H1 (cell line): ENCODE data around the gene FHOD1. TPM values are rescaled to one million over a fixed set of nuclear protein-coding genes. Genes with fewer than 3 reads are reported as not detected.

Experiments used
- CTCF ChIA-PET: fragments of 300-600 bp; sonication (Branson Sonifier 250); formaldehyde crosslinking; loops from one replicate; lab custom pipeline; 2021; ENCODE audit not compliant: partially characterized antibody; lab: Charles Lee
- POLR2A ChIA-PET: fragments of 300-600 bp; sonication (Branson Sonifier 250); formaldehyde crosslinking; loops from one replicate; lab custom pipeline; 2021; ENCODE audit warnings: inconsistent platforms; ENCODE audit not compliant: partially characterized antibody; lab: Charles Lee
- DNase-seq, 2 experiments: peaks; one replicate each; pipeline versions ENCODE4 v3.0.0 to v3.0.0-alpha.2; 2010 to 2022; ENCODE audit warnings: low spot score in 2 of 2, low read depth in 1 of 2, mixed read lengths in 1 of 2
- FAIRE-seq: peaks from 2 replicates; lab custom pipeline; 2011; peaks lifted over from hg19 to GRCh38; lab: Jason Lieb, UNC
- H2AFZ ChIP-seq: 2 replicates; pipeline ENCODE4 v1.8.1; 2012; ENCODE audit warnings: low read length, inconsistent platforms
- H2AK5ac ChIP-seq: 2 replicates; pipeline ENCODE4 v1.6.1; 2013; ENCODE audit warnings: low read depth, low read length
- H2BK120ac ChIP-seq: replicated peaks from 2 replicates; pipeline ENCODE3; 2013; ENCODE audit warnings: low read depth, low read length, inconsistent platforms
- H2BK12ac ChIP-seq: 2 replicates; pipeline ENCODE4 v1.6.1; 2013; ENCODE audit warnings: low read depth, low read length
- H2BK15ac ChIP-seq: 2 replicates; pipeline ENCODE4 v1.6.1; 2013; ENCODE audit warnings: low read length
- H2BK20ac ChIP-seq: 2 replicates; pipeline ENCODE4 v1.6.1; 2013; ENCODE audit warnings: low read length
- H2BK5ac ChIP-seq: 2 replicates; pipeline ENCODE4 v1.6.1; 2013; ENCODE audit warnings: low read depth, low read length
- H3K14ac ChIP-seq: 2 replicates; pipeline ENCODE4 v1.6.1; 2013; ENCODE audit warnings: inconsistent platforms; ENCODE audit not compliant: insufficient read length
- H3K18ac ChIP-seq: 2 replicates; pipeline ENCODE4 v1.6.1; 2013; ENCODE audit warnings: low read length; ENCODE audit errors: extremely low read depth
- H3K23ac ChIP-seq: 2 replicates; pipeline ENCODE4 v1.6.1; 2013; ENCODE audit warnings: inconsistent platforms; ENCODE audit not compliant: insufficient read length
- H3K23me2 ChIP-seq: 2 replicates; pipeline ENCODE4 v1.6.1; 2013; ENCODE audit warnings: low read depth, low read length
- H3K27ac ChIP-seq: 2 replicates; pipeline ENCODE4 v1.6.1; 2011; ENCODE audit warnings: low read depth, low read length, inconsistent platforms
- H3K27me3 ChIP-seq, 4 experiments: replicated peaks in 1 of 4; 1 replicate in 1 of 4; 2 replicates in 3 of 4; pipeline versions ENCODE4 v1.6.1 to v1.8.1; 2011 to 2013; ENCODE audit warnings: low read length in 3 of 4, mild to moderate bottlenecking in 3 of 4, inconsistent platforms in 2 of 4, mixed read lengths in 2 of 4, moderate library complexity in 1 of 4; ENCODE audit not compliant: control insufficient read depth in 3 of 4, insufficient read depth in 3 of 4; ENCODE audit errors: extremely low read depth in 1 of 4
- H3K36me3 ChIP-seq, 4 experiments: 2 replicates each; pipeline versions ENCODE4 v1.6.1 to v1.8.1; 2011 to 2013; ENCODE audit warnings: mild to moderate bottlenecking in 4 of 4, low read length in 3 of 4, moderate library complexity in 2 of 4, control low read depth in 1 of 4, inconsistent platforms in 1 of 4; ENCODE audit not compliant: insufficient read depth in 4 of 4, control insufficient read depth in 2 of 4
- H3K4ac ChIP-seq: replicated peaks from 2 replicates; pipeline ENCODE3; 2013; ENCODE audit warnings: low read length, low read depth, mixed read lengths, inconsistent platforms; ENCODE audit not compliant: insufficient read length
- H3K4me1 ChIP-seq, 4 experiments: replicated peaks in 1 of 4; 1 replicate in 1 of 4; 2 replicates in 3 of 4; pipeline versions ENCODE4 v1.6.1 to v1.8.1; 2011 to 2013; ENCODE audit warnings: low read length in 3 of 4, inconsistent platforms in 2 of 4, mixed read lengths in 1 of 4; ENCODE audit not compliant: insufficient read depth in 4 of 4, control insufficient read depth in 3 of 4
- H3K4me2 ChIP-seq, 2 experiments: 2 replicates each; pipeline versions ENCODE4 v1.6.1 to v1.8.1; 2011 to 2013; ENCODE audit warnings: low read depth in 2 of 2, low read length in 2 of 2, control low read depth in 1 of 2, inconsistent platforms in 1 of 2, mild to moderate bottlenecking in 1 of 2; ENCODE audit not compliant: insufficient read depth in 1 of 2
- H3K4me3 ChIP-seq, 4 experiments: fragments of 200-600, 300-600 bp in 1 of 4; sonication (generic), shearing (Covaris generic), sonication (Bioruptor Twin) in 1 of 4; 2 replicates each; pipeline versions ENCODE4 v1.5.1 to v1.8.1; 2011 to 2016; ENCODE audit warnings: low read length in 4 of 4, low read depth in 3 of 4, control low read depth in 2 of 4, inconsistent platforms in 2 of 4, mild to moderate bottlenecking in 2 of 4, mixed read lengths in 1 of 4, moderate library complexity in 1 of 4; ENCODE audit not compliant: insufficient read depth in 2 of 4; ENCODE audit errors: extremely low read depth in 1 of 4
- H3K56ac ChIP-seq: replicated peaks from 2 replicates; pipeline ENCODE3; 2013; ENCODE audit warnings: low read depth, mild to moderate bottlenecking, mixed read lengths, low read length, inconsistent platforms; ENCODE audit not compliant: insufficient read length
- H3K79me1 ChIP-seq: 2 replicates; pipeline ENCODE4 v1.6.1; 2013; ENCODE audit warnings: low read depth, low read length, control low read depth
- H3K79me2 ChIP-seq, 2 experiments: 2 replicates each; pipeline versions ENCODE4 v1.6.1 to v1.8.1; 2012 to 2013; ENCODE audit warnings: low read length in 2 of 2, mild to moderate bottlenecking in 2 of 2, inconsistent platforms in 1 of 2; ENCODE audit not compliant: insufficient read depth in 2 of 2, control insufficient read depth in 1 of 2
- H3K9ac ChIP-seq, 4 experiments: replicated peaks in 1 of 4; 1 replicate in 1 of 4; 2 replicates in 3 of 4; pipeline versions ENCODE4 v1.6.1 to v1.8.1; 2011 to 2013; ENCODE audit warnings: low read depth in 3 of 4, low read length in 3 of 4, control low read depth in 2 of 4, mild to moderate bottlenecking in 2 of 4, moderate library complexity in 2 of 4, inconsistent platforms in 1 of 4; ENCODE audit errors: extremely low read depth in 1 of 4
- H3K9me3 ChIP-seq, 2 experiments: 2 replicates each; pipeline versions ENCODE4 v1.6.1 to v1.8.1; 2012 to 2013; ENCODE audit warnings: mild to moderate bottlenecking in 2 of 2, moderate library complexity in 2 of 2, control low read depth in 1 of 2, inconsistent platforms in 1 of 2, low read depth in 1 of 2, low read length in 1 of 2, mixed read lengths in 1 of 2; ENCODE audit not compliant: insufficient read depth in 2 of 2
- H4K20me1 ChIP-seq, 2 experiments: replicated peaks in 1 of 2; 2 replicates each; pipeline versions ENCODE3 to v1.8.1; 2011 to 2013; ENCODE audit warnings: inconsistent platforms in 2 of 2, low read length in 2 of 2, mild to moderate bottlenecking in 1 of 2; ENCODE audit not compliant: insufficient read depth in 2 of 2, control insufficient read depth in 1 of 2
- H4K5ac ChIP-seq: 2 replicates; pipeline ENCODE4 v1.6.1; 2013; ENCODE audit warnings: low read length, low read depth, mixed read lengths, inconsistent platforms; ENCODE audit not compliant: insufficient read length
- H4K8ac ChIP-seq: 2 replicates; pipeline ENCODE4 v1.8.0; 2013; ENCODE audit warnings: mild to moderate bottlenecking, moderate library complexity, low read length, inconsistent platforms; ENCODE audit not compliant: insufficient read depth; ENCODE audit errors: extremely low read depth
- H4K91ac ChIP-seq: replicated peaks from 2 replicates; pipeline ENCODE3; 2013; ENCODE audit warnings: low read length, mixed read lengths, inconsistent platforms; ENCODE audit not compliant: insufficient read length
- CTBP2 ChIP-seq: IDR thresholded peaks from 2 replicates; pipeline ENCODE4 v1.7.0; 2011; ENCODE audit warnings: borderline replicate concordance, mild to moderate bottlenecking, moderate library complexity, mixed read lengths, low read length; ENCODE audit not compliant: insufficient read depth, insufficient read length
- GABPA ChIP-seq: IDR thresholded peaks from 2 replicates; pipeline ENCODE4 v1.6.1; 2011; ENCODE audit warnings: mild to moderate bottlenecking, low read length, moderate library complexity, borderline replicate concordance; ENCODE audit not compliant: insufficient read depth
- GTF2F1 ChIP-seq: IDR thresholded peaks from 2 replicates; pipeline ENCODE4 v1.6.1; 2012; ENCODE audit warnings: low read depth, low read length, improper control_type of control experiment, borderline replicate concordance
- HDAC6 ChIP-seq: IDR thresholded peaks from one replicate; pipeline ENCODE4 v1.7.1; 2012; ENCODE audit warnings: low read depth, mild to moderate bottlenecking, inconsistent platforms, low read length, moderate library complexity
- SIN3A ChIP-seq, 2 experiments: IDR thresholded peaks in 1 of 2; conservative IDR thresholded peaks in 1 of 2; 2 replicates each; pipeline ENCODE4 v1.6.1; 2011 to 2012; ENCODE audit warnings: low read length in 2 of 2, improper control_type of control experiment in 1 of 2, low read depth in 1 of 2, mild to moderate bottlenecking in 1 of 2
- WGBS, 2 experiments: shearing (Covaris generic) in 1 of 2; methylation state at CpG; one replicate each; pipeline versions ENCODE4 v1.1.6 to v1.1.7; 2013 to 2015; ENCODE audit warnings: low lambda C conversion rate in 2 of 2, mixed read lengths in 2 of 2, inconsistent platforms in 1 of 2, low coverage in 1 of 2, missing lambda C conversion rate in 1 of 2; ENCODE audit not compliant: insufficient replicate concordance in 2 of 2, insufficient coverage in 1 of 2, insufficient read length in 1 of 2; ENCODE audit errors: extremely low coverage in 1 of 2, missing lambda C conversion rate in 1 of 2; 5-methylcytosine and 5-hydroxymethylcytosine counted together
- polyA plus RNA-seq, 7 experiments: library from polyadenylated mRNA; depleted of rRNA in 3 of 7; stranded (reverse) in 5 of 7; unstranded in 2 of 7; fragments of >200 nt in 5 of 7; fragments of 200-250 nt in 2 of 7; gene quantifications; 1 replicate in 5 of 7; 2 replicates in 1 of 7; 4 replicates in 1 of 7; pipeline versions ENCODE4 v1.2.1 to v1.2.3, GENCODE V29; 2011 to 2013; ENCODE audit warnings: missing spikeins in 2 of 7, mixed read lengths in 2 of 7
- total RNA-seq: library from RNA; stranded (reverse); fragmentation: NEBNext Ultra II Directional; extraction: Animal tissue kit (Norgen Biotek cat#: 25700); gene quantifications from 2 replicates; pipeline ENCODE4 v1.2.1, GENCODE V29; 2021

The FHOD1 gene
- total and polyA plus RNA-seq, 2 of the 8 experiments (the other 6 are each of a cell fraction or from before 2014, with no cell fraction given): 31.3 to 60.7 TPM

- Histone ChIP-seq H4K8ac (no peak overlapping the region; the same call in 1 of the 2 replicates), H4K91ac (no peak overlapping the region), H3K79me1 (peaks cover 6% of the 10 kb centered on the region; the same call in 1 of the 2 replicates), H3K27ac (no peak overlapping the region), H3K23me2 (peaks cover 12% of the 10 kb centered on the region; the same call in 1 of the 2 replicates), H3K27me3 (peaks cover 0 to 21% (median 13%) of the 10 kb centered on the region in 4 experiments; a peak in 5 of 7 replicates), H2BK120ac (no peak overlapping the region), H4K20me1 (peaks cover 0 to 3% of the 10 kb centered on the region in 2 experiments), H3K36me3 (peaks cover 0 to 2% (median 0%) of the 10 kb centered on the region in 4 experiments; a peak in 2 of 8 replicates), H3K18ac (no peak overlapping the region; the same call in 1 of the 2 replicates), H2BK5ac (no peak overlapping the region), H3K4ac (no peak overlapping the region), H3K56ac (no peak overlapping the region), H3K4me3 (peak overlapping the region; percentile 55 to 71 (median 66)), H2AFZ (no peak overlapping the region), H3K4me1 (peaks cover 9 to 30% (median 13%) of the 10 kb centered on the region in 4 experiments), H3K9ac (peak overlapping the region in 1 of 4 experiments; percentile 47; a peak in 2 of 7 replicates), H4K5ac (no peak overlapping the region), H2AK5ac (no peak overlapping the region), H3K79me2 (peaks cover 0 to 19% of the 10 kb centered on the region in 2 experiments; a peak in 2 of 4 replicates), H2BK15ac (0 out of 2 replicates have a peak overlapping the region, but pooled peaks have one; percentile 0), H2BK20ac (no peak overlapping the region), H3K9me3 (no peaks in the 10 kb centered on the region), H3K23ac (no peak overlapping the region), H3K4me2 (peak overlapping the region; percentile 92 to 95), H2BK12ac (0 out of 2 replicates have a peak overlapping the region, but pooled peaks have one; percentile 52), H3K14ac (no peak overlapping the region)
- FAIRE-seq (no peak), DNase-seq (peak in 1 of 2 experiments; percentile 58)
- WGBS, 2 experiments: 12% methylated on average over 7 of the region's 7 CpGs; no CpG with 5 or more reads in 1 of the 2 experiments
- TF ChIP-seq GABPA (no peak), GTF2F1 (no peak), CTBP2 (no peak), HDAC6 (no peak), SIN3A (conservative IDR thresholded peaks at IDR 0.05 in 1 of 2, IDR thresholded peaks at IDR 0.05 in 1 of 2; ENCODE audit: low read depth in 1 of 2, low read length in 2 of 2) (0 out of 4 replicates have a peak, but pooled peaks of 1 of the 2 experiments have one; percentile 41)
- ChIA-PET POLR2A (interaction anchor here (1.0 to 6.8 kb wide), 10 partner anchors 10 to 50 kb away, joined by 3 to 111 read pairs (median 8); partner anchors contain the start of genes ELMO3 and TMEM208), CTCF (interaction anchor here (0.8 to 4.4 kb wide), 12 partner anchors 12 to 198 kb away, joined by 3 to 33 read pairs (median 5); partner anchors contain the start of genes KCTD19 and LRRC36)
These were observed 756 bp upstream of the FHOD1 start for GRCh38 chr16:67248073-67248400.
